Testis (tissue), 3 donors: ENCODE data around the gene RBPJ. TPM values are rescaled to one million over a fixed set of nuclear protein-coding genes. Genes with fewer than 3 reads are reported as not detected.
"Not testable (repeated sequence)": the region's sequence is repeated elsewhere in the genome, so short reads cannot be mapped to it uniquely, and the experiment has no call there.

Source experiments
- DNase-seq: peaks from one replicate; pipeline ENCODE4 v3.0.0-alpha.2; 2019
- H3K27ac ChIP-seq, 2 donors: fragments of 200-600 bp; sonication (generic); one replicate each; pipeline ENCODE4 v1.5.1; 2019
- H3K27me3 ChIP-seq: fragments of 200-600 bp; sonication (generic); one replicate; pipeline ENCODE4 v1.5.1; 2019
- H3K36me3 ChIP-seq: fragments of 200-600 bp; sonication (generic); one replicate; pipeline ENCODE4 v1.5.1; 2017; ENCODE audit warnings: low read depth; ENCODE audit errors: missing control alignments
- H3K4me1 ChIP-seq: fragments of 200-600 bp; sonication (generic); one replicate; pipeline ENCODE4 v1.5.1; 2019
- H3K4me3 ChIP-seq, 2 donors: fragments of 200-600 bp; sonication (generic); one replicate each; pipeline ENCODE4 v1.5.1; 2017 to 2019
- H3K9me3 ChIP-seq: fragments of 200-600 bp; sonication (generic); one replicate; pipeline ENCODE4 v1.5.1; 2017
- CTCF ChIP-seq, 3 experiments: fragments of 450-650 bp in 2 of 3; fragments of 200-600 bp in 1 of 3; sonication (generic) in 1 of 3; IDR thresholded peaks; one replicate each; pipeline ENCODE4 v1.5.1; 2016 to 2019; ENCODE audit warnings: antibody characterized with exemption in 3 of 3, mild to moderate bottlenecking in 2 of 3, moderate library complexity in 1 of 3
- POLR2A ChIP-seq: fragments of 450-650 bp; IDR thresholded peaks from one replicate; pipeline ENCODE4 v1.6.1; 2017; ENCODE audit warnings: antibody characterized with exemption, mild to moderate bottlenecking, moderate library complexity
- whole genome bisulfite sequencing, 2 donors: methylation state at CpG; one replicate each; pipeline ENCODE4 v1.1.5; 2018; 5-methylcytosine and 5-hydroxymethylcytosine counted together
- intact Hi-C: fragments of 100-400 bp; cut with DNase I; formaldehyde crosslinking; loops from one replicate; pipeline ENCODE4 v1.15.1; 2023; ENCODE audit warnings: low total_unique reads
- polyA plus RNA-seq: library from polyadenylated mRNA; stranded (reverse); fragments of 350-450 nt; fragmentation: Illumina TruSeq; extraction: RNeasy Lipid Tissue Mini Kit (QIAGEN cat#74804); gene quantifications from one replicate; pipeline ENCODE4 v1.2.3, GENCODE V29; 2014; ENCODE audit warnings: low read depth, low replicate concordance; ENCODE audit not compliant: insufficient read depth
- total RNA-seq, 2 donors: library from RNA; depleted of rRNA; stranded (reverse); fragments of >200 nt; gene quantifications; one replicate each; pipeline ENCODE4 v1.2.3, GENCODE V29; 2016

Gene RBPJ
- total and polyA plus RNA-seq, 3 donors from 2014 or later, result 57.7 to 75.8 (median 71.6) TPM

- WGBS, 2 donors, result 72 to 81% methylated on average over 6 of the region's 6 CpGs
These were observed 13.6 kb upstream of the RBPJ start for GRCh38 chr4:26307037-26307800.

GRCh38 chr4:26308568-26308967 lies 12.2 kb upstream of the RBPJ start:
- H3K36me3 ChIP-seq, result no peaks in the 10 kb centered on the region
- no peak overlapping the region for H3K27ac ChIP-seq
- TF ChIP-seq CTCF (IDR thresholded peaks at IDR 0.05) (no peak), POLR2A (no peak)
- no peaks in the 10 kb centered on the region for H3K27me3 ChIP-seq
- no peak for DNase-seq
- H3K4me3 ChIP-seq, result no peak overlapping the region
- H3K4me1 ChIP-seq, result no peaks in the 10 kb centered on the region
- H3K9me3 ChIP-seq, result no peaks in the 10 kb centered on the region
- intact Hi-C loops, result no loop called here

More at GRCh38 chr4:26307037-26307800, 13.6 kb upstream of the RBPJ start:
- intact Hi-C loops, result no loop called here
- Histone ChIP-seq H3K27me3 (no peaks in the 10 kb centered on the region), H3K4me1 (no peaks in the 10 kb centered on the region), H3K9me3 (no peaks in the 10 kb centered on the region), H3K27ac (no peak overlapping the region), H3K36me3 (no peaks in the 10 kb centered on the region), H3K4me3 (no peak overlapping the region)
- no peak for TF ChIP-seq CTCF (IDR thresholded peaks at IDR 0.05)
- TF ChIP-seq POLR2A, result no peak
- no peak for DNase-seq

- TF ChIP-seq POLR2A (no peak), CTCF (IDR thresholded peaks at IDR 0.05) (no peak)
These were observed 10.6 kb upstream of the RBPJ start for GRCh38 chr4:26310264-26310663.

GRCh38 chr4:26311633-26312032 lies 9.2 kb upstream of the RBPJ start:
- no peaks in the 10 kb centered on the region for H3K9me3 ChIP-seq
- no peaks in the 10 kb centered on the region for H3K4me1 ChIP-seq
- TF ChIP-seq POLR2A (no peak), CTCF (IDR thresholded peaks at IDR 0.05) (no peak)

More at GRCh38 chr4:26310264-26310663, 10.6 kb upstream of the RBPJ start:
- Histone ChIP-seq H3K4me1 (no peaks in the 10 kb centered on the region), H3K9me3 (no peaks in the 10 kb centered on the region), H3K27me3 (no peaks in the 10 kb centered on the region), H3K27ac (no peak overlapping the region), H3K36me3 (no peaks in the 10 kb centered on the region), H3K4me3 (no peak overlapping the region)
- WGBS, 2 donors, result 70 to 72% methylated on average over 2 of the region's 2 CpGs
- DNase-seq, result no peak
- intact Hi-C loops, result no loop called here

GRCh38 chr4:26315316-26315932 lies 5.4 kb upstream of the RBPJ start:
- DNase-seq, intact Hi-C loops: not testable (repeated sequence)

More at GRCh38 chr4:26311633-26312032, 9.2 kb upstream of the RBPJ start:
- no peak for DNase-seq
- H3K27me3 ChIP-seq, result no peaks in the 10 kb centered on the region
- no peaks in the 10 kb centered on the region for H3K36me3 ChIP-seq
- no peak overlapping the region for H3K27ac ChIP-seq
- no peak overlapping the region for H3K4me3 ChIP-seq
- intact Hi-C loops, result no loop called here

More at GRCh38 chr4:26315316-26315932, 5.4 kb upstream of the RBPJ start:
- not testable (repeated sequence) for H3K36me3 ChIP-seq, H3K27ac ChIP-seq, H3K9me3 ChIP-seq, H3K27me3 ChIP-seq, H3K4me3 ChIP-seq, H3K4me1 ChIP-seq
- 90 to 92% methylated on average over 8 of the region's 8 CpGs for WGBS, 2 donors
